NCI-H446 treated with DMSO at 0.1 percent for 48 hours (cell line): ENCODE data around the gene TSPO.

Experiments
- DNase-seq: peaks from one replicate; lab custom pipeline; 2025; lab: John Stamatoyannopoulos, UW

Gene TSPO

GRCh38 chr22:43202326-43202725 is 51.0 kb downstream of the TSPO start:
- no peak for DNase-seq

DNA sequence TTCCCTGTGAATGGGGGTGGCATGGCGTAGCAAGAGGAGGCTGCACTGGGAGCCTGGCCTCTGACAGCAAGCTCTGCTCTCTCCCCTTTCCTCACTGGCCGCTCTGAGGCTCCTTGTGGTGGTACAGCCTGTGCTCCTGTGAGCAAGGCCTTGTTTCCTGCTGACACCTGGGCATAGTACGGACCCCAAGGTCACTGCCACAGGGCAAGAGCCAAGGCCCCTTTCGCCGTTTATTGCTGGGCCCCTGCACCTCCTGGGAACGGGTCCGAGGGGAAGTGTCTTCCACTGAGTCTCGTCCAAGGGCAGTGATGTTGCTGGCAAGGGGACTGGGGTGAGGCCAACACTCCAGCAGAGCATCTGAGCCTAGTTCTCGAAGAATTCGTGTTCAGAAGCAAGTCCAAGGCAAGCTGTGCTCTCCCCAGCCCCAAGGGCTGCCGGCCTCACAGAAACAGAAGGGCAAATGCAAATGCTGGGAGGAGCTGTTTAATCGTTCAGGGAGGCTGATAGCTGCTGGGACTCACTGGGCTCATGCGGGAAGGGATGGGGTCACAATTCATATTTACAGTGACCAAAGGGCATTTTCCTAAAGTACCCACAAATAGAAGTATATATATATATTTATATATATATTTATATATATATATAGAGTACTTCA is 51.5 kb downstream of the TSPO start:
- DNase-seq: no peak

DNA sequence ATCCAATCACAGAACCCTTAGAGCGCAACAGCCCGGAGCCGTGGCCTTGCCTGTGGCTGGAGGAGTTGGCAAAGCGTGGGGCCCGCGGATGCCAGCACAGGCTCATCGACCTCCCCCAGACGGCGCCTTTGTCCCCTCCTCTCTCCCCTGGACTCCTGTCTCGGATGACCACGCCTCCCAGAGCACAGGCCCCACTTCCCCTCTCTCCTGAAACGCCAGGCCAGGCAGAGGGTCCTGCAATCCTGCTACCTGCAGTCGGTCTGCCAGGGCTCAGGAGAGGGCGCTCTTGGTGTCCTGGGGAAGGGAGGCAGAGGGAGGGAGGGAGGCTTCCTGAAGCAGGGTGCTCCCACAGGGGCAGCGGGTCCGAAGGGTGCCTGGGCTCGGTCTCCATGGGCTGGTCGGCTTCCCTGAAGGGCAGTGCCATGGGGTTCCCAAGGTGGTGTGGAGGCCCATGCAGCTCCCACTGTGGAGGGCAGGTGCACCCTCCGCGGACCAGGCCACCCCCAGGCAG is 52.2 kb downstream of the TSPO start:
- DNase-seq: no peak

GRCh38 chr22:43205261-43205691 is 53.9 kb downstream of the TSPO start:
- DNase-seq: no peak

GRCh38 chr22:43205748-43206508 is 54.6 kb downstream of the TSPO start:
- DNase-seq: no peak

- no peak for DNase-seq
These were observed 55.3 kb downstream of the TSPO start for GRCh38 chr22:43206509-43207161.

- no peak for DNase-seq
These were observed 56.0 kb downstream of the TSPO start for GRCh38 chr22:43207386-43207785.

DNA sequence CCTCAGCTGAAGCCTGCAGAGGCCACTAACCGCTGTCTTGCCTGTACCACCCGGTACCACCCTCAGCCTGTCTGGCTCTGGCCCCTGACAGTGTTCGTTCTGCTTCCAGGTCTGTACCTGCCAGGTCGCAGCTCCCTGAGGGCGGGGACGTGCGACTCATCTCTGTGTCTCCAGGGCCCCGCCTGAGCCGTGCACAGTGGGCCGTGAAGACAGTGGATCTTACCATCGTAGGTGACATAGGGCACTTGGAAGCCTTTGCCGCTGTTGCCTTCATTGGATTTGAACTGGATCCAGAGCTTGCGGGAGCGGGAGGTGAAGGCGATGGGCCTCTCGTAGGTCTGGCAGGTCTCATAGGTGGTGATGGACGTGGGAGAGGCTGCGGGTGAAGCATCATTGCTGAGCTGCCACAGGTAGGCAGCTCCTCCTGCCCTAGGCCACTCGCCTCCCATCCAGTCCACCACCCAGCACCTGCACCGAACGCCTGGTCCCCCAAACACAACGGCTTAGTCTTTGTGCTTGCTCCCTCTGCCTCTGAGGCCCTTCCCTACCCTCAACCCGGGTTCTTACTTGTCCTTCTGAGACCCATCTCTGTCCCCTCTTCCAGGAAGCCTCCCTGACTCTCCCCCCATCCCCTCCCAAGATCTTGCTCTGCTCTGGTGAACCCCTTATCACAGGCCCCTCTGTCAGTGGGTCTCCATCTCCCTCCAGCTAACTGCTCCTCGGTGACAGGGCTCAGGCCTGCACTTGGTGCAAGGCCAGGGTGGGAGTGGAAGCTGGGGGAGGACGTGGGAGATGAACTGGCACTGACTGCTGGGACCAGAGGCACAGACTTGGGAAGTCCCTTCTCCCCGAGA is 56.7 kb downstream of the TSPO start:
- no peak for DNase-seq

GRCh38 chr22:43208703-43209522 is 57.6 kb downstream of the TSPO start:
- no peak for DNase-seq

DNA sequence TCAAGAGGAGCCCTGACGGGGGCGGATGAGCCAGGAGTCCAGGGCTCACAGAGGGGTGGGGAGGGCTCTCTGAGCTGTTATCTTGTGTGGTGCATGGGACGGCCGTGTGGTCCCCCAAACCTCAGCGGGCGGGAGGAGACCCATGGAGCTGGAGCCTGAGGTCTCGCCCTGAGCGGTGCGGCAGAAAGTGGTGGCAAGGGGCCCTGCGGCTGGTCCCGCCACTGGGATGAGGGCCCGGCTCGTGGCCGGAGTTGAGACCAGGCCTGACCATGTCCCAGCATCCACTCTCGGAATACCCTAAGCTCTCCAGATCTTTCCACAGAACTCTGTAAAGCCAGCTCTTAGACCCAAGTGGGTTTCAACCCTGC is 58.1 kb downstream of the TSPO start:
- DNase-seq: no peak

DNA sequence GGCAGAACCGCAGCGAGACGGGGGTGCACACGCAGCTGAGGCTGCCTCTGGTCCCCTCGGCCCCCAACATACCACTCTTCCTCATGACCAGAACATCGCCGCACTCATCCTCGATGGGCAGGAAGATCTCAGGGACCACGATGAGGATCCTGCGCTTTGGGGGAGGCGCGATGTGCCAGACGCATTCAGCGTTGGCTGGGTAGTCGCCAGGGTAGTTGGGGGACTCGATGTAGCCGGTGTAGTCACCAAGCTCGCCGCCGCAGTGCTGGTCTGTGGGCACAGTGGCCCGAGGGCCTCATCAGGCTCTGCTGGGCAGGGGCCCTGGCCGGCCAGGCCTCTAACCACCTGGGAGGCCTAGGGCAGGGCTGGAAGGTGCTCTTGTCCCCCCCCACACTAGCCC is 58.6 kb downstream of the TSPO start:
- DNase-seq: no peak

- no peak for DNase-seq
These were observed 59.5 kb downstream of the TSPO start for GRCh38 chr22:43210631-43211515.

GRCh38 chr22:43211941-43212433 is 60.6 kb downstream of the TSPO start:
- DNase-seq: no peak

DNA sequence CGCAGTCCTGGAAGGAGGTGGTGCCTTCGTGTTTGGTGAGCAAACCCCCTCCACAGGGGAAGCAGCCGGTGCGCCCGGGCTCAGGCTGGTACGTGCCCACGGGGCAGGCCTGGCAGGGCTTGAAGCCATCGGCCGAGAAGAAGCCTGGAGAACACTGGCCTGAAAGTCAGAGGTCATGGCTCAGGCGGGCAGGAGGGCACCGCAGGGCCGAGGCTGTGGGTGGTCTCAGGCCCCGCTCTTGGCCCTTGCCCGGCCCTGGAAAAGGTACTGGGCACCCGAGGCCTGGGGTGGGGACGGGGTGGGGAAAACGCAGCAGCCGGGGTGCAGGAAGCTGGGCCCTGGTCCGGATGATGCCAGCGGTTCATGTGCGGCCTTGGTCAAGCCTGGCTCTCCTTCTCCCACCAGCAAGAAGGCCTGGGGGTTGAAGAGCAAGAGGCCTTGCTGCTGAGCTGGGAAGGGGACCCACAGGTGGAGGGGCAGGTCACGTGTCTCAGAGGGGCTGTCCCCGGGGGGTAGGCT is 61.1 kb downstream of the TSPO start:
- no peak for DNase-seq
